ENCODE data around the gene GAREM1. TPM values are rescaled to one million over a fixed set of nuclear protein-coding genes. Genes with fewer than 3 reads are reported as not detected.

Gene GAREM1
- total and polyA plus RNA-seq, 9 of the 15 experiments (the other 6 are each of a cell fraction or from before 2014, with no cell fraction given) = 0.03 to 0.33 (median 0.07) TPM; not detected in 1

DNA sequence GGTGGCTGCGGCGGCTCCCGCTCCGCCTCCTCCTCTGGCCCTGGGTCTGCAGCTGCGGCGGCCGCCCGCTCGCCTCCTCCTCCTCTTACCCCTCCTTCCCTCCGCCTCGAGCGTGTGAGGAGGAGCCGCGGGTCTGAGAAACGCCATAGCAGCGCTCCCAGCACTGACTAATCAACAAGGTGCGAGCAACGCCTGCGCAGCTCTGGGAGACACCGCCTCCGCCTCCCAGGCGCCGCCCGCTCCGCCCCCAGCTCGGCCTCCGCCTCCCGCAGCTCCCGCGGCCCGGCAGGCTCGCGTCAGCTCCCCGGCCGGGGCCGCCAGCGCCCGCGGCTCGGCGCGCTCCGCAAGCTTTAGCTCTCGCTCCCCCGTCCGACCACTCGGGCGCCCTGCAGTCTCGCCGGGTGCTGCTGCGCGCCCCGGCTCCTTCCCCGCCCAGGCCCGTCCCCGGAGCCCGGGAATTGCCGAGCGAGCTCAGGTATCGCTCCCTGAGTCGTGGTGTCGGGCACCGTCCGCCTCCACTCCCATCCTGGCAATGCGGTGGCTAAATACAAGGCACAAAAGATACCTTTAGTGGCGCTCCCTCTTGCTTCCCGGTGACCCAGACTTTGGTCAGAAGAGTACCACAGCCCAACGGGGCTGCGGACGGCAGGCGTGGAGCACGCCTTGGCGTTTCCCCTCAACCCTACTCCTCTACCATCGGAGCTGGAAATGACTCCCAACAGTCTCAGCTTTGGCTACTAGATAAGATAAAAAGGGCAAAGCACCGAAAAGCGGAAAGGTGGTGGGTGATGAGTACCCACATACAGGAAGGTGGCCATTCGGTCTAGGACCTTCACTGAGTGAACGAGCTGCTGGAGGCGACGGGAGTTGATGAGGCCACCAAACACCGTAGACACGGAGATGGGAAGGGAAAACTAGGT is at the start of gene GAREM1 (continued):
- TF ChIP-seq ZFP36 (IDR thresholded peaks at IDR 0.05; ENCODE audit: low read depth, low read length, partially characterized antibody) (peak; percentile 3), L3MBTL2 (IDR thresholded peaks at IDR 0.05) (peak; percentile 92), FOXK2 (conservative IDR thresholded peaks at IDR 0.05 in 1 of 2, IDR thresholded peaks at IDR 0.05 in 1 of 2; ENCODE audit: low read depth in 2 of 2) (peak; percentile 39 to 61; a peak in 3 of 4 replicates), MECOM (CRISPR knock-in tag; IDR thresholded peaks at IDR 0.05) (no peak), CBX1 (IDR thresholded peaks at IDR 0.05; ENCODE audit: low read depth) (no peak), TEAD4 (IDR thresholded peaks at IDR 0.05; ENCODE audit: low read length) (peak; percentile 37; the same call in 1 of the 2 replicates), TEAD4 (CRISPR knock-in tag; IDR thresholded peaks at IDR 0.05; ENCODE audit: borderline replicate concordance) (no peak)
- TF ChIP-seq, protein P1, sequence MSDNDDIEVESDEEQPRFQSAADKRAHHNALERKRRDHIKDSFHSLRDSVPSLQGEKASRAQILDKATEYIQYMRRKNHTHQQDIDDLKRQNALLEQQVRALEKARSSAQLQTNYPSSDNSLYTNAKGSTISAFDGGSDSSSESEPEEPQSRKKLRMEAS (CRISPR knock-in tag; IDR thresholded peaks at IDR 0.05) = no peak
- TF ChIP-seq, protein P2, sequence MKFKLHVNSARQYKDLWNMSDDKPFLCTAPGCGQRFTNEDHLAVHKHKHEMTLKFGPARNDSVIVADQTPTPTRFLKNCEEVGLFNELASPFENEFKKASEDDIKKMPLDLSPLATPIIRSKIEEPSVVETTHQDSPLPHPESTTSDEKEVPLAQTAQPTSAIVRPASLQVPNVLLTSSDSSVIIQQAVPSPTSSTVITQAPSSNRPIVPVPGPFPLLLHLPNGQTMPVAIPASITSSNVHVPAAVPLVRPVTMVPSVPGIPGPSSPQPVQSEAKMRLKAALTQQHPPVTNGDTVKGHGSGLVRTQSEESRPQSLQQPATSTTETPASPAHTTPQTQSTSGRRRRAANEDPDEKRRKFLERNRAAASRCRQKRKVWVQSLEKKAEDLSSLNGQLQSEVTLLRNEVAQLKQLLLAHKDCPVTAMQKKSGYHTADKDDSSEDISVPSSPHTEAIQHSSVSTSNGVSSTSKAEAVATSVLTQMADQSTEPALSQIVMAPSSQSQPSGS (CRISPR knock-in tag; IDR thresholded peaks at IDR 0.05) = no peak
- TF ChIP-seq, protein P3, sequence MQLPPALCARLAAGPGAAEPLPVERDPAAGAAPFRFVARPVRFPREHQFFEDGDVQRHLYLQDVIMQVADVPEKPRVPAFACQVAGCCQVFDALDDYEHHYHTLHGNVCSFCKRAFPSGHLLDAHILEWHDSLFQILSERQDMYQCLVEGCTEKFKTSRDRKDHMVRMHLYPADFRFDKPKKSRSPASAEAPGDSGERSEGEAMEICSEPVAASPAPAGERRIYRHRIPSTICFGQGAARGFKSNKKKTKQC (CRISPR knock-in tag; IDR thresholded peaks at IDR 0.05) = no peak
